Measurements from ENCODE around the gene ATF6B. TPM values are rescaled to one million over a fixed set of nuclear protein-coding genes. Genes with fewer than 3 reads are reported as not detected.

The ATF6B gene
- total and polyA plus RNA-seq, 2 of the 13 experiments (the other 11 are each of a cell fraction or from before 2014, with no cell fraction given), result 18.1 to 44.0 TPM

- Histone ChIP-seq H3K27me3 (ENCODE audit: control insufficient read depth in 1 of 2, insufficient read depth in 2 of 2, low read length in 2 of 2) (peaks cover 21 to 59% of the 10 kb centered on the region in 2 experiments), H2AFZ (ENCODE audit: low read length) (no peak overlapping the region), H3K79me2 (ENCODE audit: insufficient read depth, low read length) (no peaks in the 10 kb centered on the region), H3K4me2 (ENCODE audit: low read depth, low read length) (peak overlapping the region; percentile 49), H3K9me3 (ENCODE audit: low read length) (no peaks in the 10 kb centered on the region), H3K27ac (ENCODE audit: extremely low read length, insufficient read depth, low read length) (no peak overlapping the region), H4K20me1 (ENCODE audit: insufficient read depth, low read length) (no peaks in the 10 kb centered on the region), H3K4me3 (replicated peaks in 1 of 3; ENCODE audit: insufficient read depth in 1 of 3, low read depth in 2 of 3, low read length in 3 of 3) (peak overlapping the region in 2 of 3 experiments; percentile 28 to 45; a peak in 2 of 6 replicates), H3K9ac (ENCODE audit: insufficient read depth, low read depth, low read length) (no peak overlapping the region), H3K36me3 (replicated peaks in 1 of 2; ENCODE audit: control insufficient read depth in 1 of 2, insufficient read depth in 2 of 2, low read length in 2 of 2) (no peaks in the 10 kb centered on the region), H3K4me1 (ENCODE audit: insufficient read depth, low read length) (peaks cover 11% of the 10 kb centered on the region; the same call in 1 of the 2 replicates)
- DNase-seq (ENCODE audit: low spot score), result no peak
- no TSS peak for BruUV-seq (replicated peaks)
- ChIA-PET POLR2A (interaction anchor here (1.6 kb wide), 1 partner anchor 9 kb away, joined by 5 read pairs; no protein-coding TSS in a partner anchor), CTCF (ENCODE audit: low intra/inter-chr PET ratio, low total read pairs) (no interaction called here)
- ATAC-seq, result peak; percentile 78
- 19% methylated on average over 40 of the region's 90 CpGs for WGBS (ENCODE audit: low lambda C conversion rate)
- in situ Hi-C loops (cut with HindIII; ENCODE audit: extremely low pct_ligation_motif_present, low pct_unique_long_range_greater_than_20kb) (loop anchor here (25.0 kb wide), 1 partner anchor 691 kb away; no protein-coding TSS in a partner anchor), intact Hi-C loops (cut with micrococcal nuclease; ENCODE audit: unreplicated experiment) (no loop called here)
- no peak for FAIRE-seq
- TF ChIP-seq ZNF124 (CRISPR knock-in tag; IDR thresholded peaks at IDR 0.05), result no peak
- TF ChIP-seq MEIS1 (CRISPR knock-in tag; IDR thresholded peaks at IDR 0.05; ENCODE audit: borderline replicate concordance), result no peak; the same call in 1 of the 2 replicates
- TF ChIP-seq ZKSCAN5 (CRISPR knock-in tag; IDR thresholded peaks at IDR 0.05), result no peak
- TF ChIP-seq CBFB (CRISPR knock-in tag; IDR thresholded peaks at IDR 0.05), result no peak
- TF ChIP-seq ZNF703 (CRISPR knock-in tag; IDR thresholded peaks at IDR 0.05; ENCODE audit: borderline replicate concordance), result no peak
- TF ChIP-seq ZNF234 (CRISPR knock-in tag; conservative IDR thresholded peaks at IDR 0.05), result no peak
- TF ChIP-seq ZNF546 (CRISPR knock-in tag; conservative IDR thresholded peaks at IDR 0.05), result 0 out of 2 replicates have a peak, but pooled peaks have one; percentile 35
- TF ChIP-seq ZFYVE20 (CRISPR knock-in tag; IDR thresholded peaks at IDR 0.05; ENCODE audit: borderline replicate concordance, low read depth), result no peak
- TF ChIP-seq KLF15 (CRISPR knock-in tag; IDR thresholded peaks at IDR 0.05; ENCODE audit: borderline replicate concordance), result no peak
- TF ChIP-seq TCF7L2 (IDR thresholded peaks at IDR 0.05; ENCODE audit: low read depth, low read length), result no peak
- TF ChIP-seq DNMT1 (CRISPR knock-in tag; IDR thresholded peaks at IDR 0.05), result peak; percentile 42; the same call in 1 of the 2 replicates
- TF ChIP-seq PTBP1 (IDR thresholded peaks at IDR 0.05; ENCODE audit: low read depth, low read length, poor library complexity, severe bottlenecking), result no peak
- TF ChIP-seq NONO (IDR thresholded peaks at IDR 0.05), result no peak
- peak; percentile 45; the same call in 1 of the 2 replicates for TF ChIP-seq NONO (CRISPR knock-in tag; conservative IDR thresholded peaks at IDR 0.05)
- peak; percentile 53; the same call in 1 of the 2 replicates for TF ChIP-seq ZNF274 (CRISPR knock-in tag; IDR thresholded peaks at IDR 0.05)
- no peak for TF ChIP-seq RBM22 (optimal IDR thresholded peaks at IDR 0.05; ENCODE audit: low read length)
- TF ChIP-seq ZNF101 (CRISPR knock-in tag; IDR thresholded peaks at IDR 0.05; ENCODE audit: borderline replicate concordance, low read depth), result no peak
- 0 out of 2 replicates have a peak, but pooled peaks have one; percentile 58 for TF ChIP-seq ZNF513 (CRISPR knock-in tag; conservative IDR thresholded peaks at IDR 0.05)
- TF ChIP-seq ZNF512 (CRISPR knock-in tag; IDR thresholded peaks at IDR 0.05), result no peak
- no peak for TF ChIP-seq DRAP1 (CRISPR knock-in tag; IDR thresholded peaks at IDR 0.05)
- TF ChIP-seq IKZF4 (CRISPR knock-in tag; IDR thresholded peaks at IDR 0.05; ENCODE audit: borderline replicate concordance, low read depth, not compliant biosample characterization), result peak; percentile 55
Observed at GRCh38 chr6:32096394-32097258, 31.4 kb downstream of the ATF6B start.

Measured in HepG2 (cell line).